Tibial nerve (tissue), 4 donors: Measurements from ENCODE around the gene USP28.

Source experiments
- CTCF ChIP-seq, 5 experiments: fragments of 200-600 bp in 3 of 5; fragments of 450-650 bp in 2 of 5; sonication (generic) in 3 of 5; IDR thresholded peaks; one replicate each; pipeline ENCODE4 v1.5.1; 2016 to 2019; ENCODE audit warnings: antibody characterized with exemption in 5 of 5, mild to moderate bottlenecking in 3 of 5, moderate library complexity in 2 of 5
- EP300 ChIP-seq, 2 donors: sonication (generic); formaldehyde crosslinking; IDR thresholded peaks; one replicate each; pipeline ENCODE4 v1.6.1; 2017; ENCODE audit warnings: antibody characterized with exemption in 2 of 2, mild to moderate bottlenecking in 1 of 2

- TF ChIP-seq CTCF (IDR thresholded peaks at IDR 0.05) (no peak), EP300 (IDR thresholded peaks at IDR 0.05) (no peak)
These were observed 45.6 kb downstream of the USP28 start for GRCh38 chr11:113829751-113830150.
